Fibroblast of skin of left quadriceps (primary cell): ENCODE results near the gene AGBL3.

ENCODE experiments used
- DNase-seq, 2 experiments: peaks; one replicate each; pipeline ENCODE4 v3.0.0-alpha.2; 2013; ENCODE audit warnings: low read depth in 2 of 2

The AGBL3 gene

DNA sequence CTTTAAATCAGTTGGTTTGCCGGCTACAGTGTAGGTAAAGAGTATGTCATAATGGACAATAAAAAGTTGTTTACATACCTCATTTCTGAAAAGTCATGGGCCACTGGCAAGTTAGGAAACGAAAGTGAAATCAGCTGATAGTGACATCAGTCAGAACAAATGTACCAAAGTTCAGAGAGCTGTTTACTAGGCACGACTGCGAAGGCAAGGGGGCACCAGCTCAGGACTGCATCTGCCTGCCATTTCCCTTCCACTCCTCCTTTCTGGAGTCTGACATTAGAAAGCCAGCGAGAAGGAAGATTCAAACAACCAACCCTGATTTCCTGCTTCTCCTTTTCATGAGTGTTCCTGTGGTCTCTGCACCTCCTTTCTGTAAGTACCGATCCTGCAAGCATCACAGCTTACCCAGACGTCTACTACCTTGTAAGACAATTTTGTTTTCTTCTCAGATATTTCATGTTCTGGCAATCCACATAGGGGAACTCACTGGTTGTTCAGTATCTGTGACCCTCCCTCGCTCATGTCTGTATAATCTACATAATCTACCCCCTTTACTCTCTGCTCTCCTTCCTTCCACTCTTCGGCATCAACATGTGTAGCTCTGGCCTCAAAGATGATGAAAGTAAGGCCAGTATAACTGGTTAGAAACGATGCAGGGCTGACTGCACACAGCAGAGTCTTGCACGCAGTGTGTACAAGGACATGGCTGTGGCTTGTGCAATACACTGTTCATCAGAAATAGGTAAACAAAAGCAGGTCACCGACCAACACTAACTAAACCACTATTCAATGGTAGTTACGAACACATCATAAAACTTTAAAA, 161.8 kb downstream of the AGBL3 start, which contains the start of gene TMEM140:
Gene TMEM140, plus strand, starts transcription at position 174 of the 823 bp plus-strand sequence. CDS start 16,370 bp downstream, outside the sequence.
- DNase-seq, result no peak

DNA sequence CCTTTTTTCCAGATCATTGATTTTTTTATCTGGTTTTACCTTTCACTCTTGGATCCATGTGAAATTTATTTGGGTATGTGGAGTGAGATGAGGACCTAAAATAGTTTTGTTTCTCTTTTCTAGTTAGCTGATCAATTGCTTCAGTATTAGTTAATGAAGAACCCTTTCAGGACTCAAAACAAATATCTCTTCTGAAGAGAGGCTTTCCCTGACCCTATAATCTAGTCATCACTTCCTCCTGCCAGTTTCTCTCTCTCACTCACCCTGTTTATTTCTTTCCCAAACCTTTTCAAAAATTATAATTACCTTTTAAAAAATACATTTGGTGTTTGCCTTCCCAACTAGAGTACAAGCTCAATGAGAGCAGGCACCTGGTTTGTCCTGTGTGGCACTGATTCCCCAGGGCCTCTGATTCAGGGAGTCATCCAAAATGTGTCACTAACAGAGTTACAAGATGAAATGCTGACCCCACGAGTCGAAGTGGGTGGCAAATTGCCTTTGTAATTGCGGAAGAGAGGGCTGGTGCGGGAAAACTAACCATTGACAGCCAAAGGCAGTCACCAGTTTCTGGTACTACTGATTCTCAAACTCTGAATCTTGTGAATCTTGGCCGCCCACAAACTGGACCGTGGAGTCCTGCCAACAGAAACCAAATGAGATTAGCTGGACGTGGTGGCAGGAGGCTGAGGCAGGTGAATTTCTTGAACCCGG, 163.9 kb downstream of the AGBL3 start:
- DNase-seq, result no peak

DNA sequence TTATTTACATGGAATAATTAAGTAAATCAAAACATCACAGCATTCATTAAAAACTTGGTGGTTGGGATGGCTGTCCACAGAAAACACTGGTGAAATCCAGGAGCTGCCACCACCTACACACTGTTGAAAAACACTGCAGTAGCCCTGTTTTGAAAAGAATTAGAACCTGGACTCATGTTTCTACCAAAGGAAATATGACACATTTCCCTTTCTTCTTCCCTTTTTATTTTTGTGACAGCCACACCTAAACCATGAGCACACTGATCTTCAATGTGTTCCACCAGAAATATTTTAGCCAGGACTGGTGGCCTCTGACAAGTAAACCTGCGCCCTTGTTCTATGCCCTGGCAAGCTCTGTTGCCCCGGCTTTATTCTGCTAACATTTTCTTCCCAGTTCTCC, 164.8 kb downstream of the AGBL3 start:
- DNase-seq, result no peak

DNA sequence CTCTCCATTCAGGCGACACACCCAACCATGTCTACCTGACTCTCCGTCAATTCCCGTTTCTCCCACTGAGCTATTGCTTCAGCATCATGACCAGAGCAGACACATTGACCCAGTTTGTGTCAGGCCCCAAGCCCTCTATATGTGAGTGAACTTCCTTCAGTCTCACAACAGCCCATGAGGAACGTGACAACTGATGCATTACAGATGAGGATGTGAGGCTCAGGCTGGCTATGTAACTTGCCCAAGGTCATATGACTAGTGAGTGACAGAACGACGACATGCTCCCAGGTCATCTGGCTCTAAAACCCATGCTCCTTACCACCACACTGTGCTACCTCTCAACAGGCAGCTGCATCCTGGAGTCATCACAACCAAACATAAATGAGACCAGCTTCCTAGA, 165.2 kb downstream of the AGBL3 start:
- no peak for DNase-seq

DNA sequence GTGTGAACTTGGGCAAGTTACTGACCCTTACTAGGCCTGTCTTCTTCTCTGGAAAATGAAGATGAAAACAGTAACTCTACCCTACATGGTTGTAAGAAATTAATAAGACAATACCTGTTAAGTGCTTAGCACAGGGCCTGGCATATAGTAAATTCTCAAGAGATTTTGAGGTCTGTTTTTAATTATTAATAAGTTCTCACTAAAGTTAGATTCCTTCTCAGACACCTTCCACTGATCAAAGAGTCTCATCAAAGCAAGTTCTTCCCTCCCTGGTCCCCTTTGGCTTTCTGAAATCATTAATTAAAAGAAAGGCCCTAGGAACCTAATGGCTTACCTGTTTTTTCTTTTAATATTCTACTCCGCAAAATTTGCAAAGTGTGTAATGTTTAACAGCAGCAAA, 166.1 kb downstream of the AGBL3 start:
- no peak for DNase-seq

DNA sequence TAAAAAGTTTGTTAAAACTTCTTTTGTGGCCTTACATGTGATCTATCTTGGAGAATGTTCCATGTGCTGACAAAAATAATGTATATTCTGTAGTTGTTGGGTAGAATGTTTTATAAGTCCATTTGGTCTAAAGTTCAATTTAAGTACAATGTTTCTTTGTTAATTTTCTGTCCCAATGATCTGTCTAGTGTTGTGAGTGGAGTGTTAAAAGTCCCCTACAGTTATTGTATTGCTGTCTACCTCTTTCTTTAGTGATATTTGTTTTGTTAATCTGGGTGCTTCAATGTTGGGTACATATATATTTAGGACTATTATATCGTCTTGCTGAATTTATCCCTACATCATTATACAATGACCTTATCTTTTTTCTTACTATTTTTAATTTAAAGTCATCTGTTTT, 168.4 kb downstream of the AGBL3 start:
- no peak for DNase-seq

DNA sequence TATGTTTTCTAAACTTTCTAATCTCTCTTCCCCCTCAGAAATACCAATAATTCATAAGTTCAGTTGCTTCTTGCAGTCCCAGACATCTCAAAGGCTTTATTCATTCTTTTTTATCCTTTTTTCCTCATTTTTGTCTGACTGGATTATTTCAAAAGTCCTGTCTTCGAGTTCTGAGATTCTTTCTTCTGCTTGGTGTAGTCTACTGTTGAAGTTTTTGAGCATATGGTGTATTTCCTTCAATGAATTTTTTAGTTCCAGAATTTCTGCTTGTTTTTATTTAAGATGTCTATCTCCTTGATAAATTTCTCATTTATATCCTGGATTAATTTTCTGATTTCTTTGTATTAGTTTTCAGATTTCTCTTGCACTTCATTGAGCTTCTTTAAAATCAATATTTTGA, 170.0 kb downstream of the AGBL3 start:
- DNase-seq, result no peak

DNA sequence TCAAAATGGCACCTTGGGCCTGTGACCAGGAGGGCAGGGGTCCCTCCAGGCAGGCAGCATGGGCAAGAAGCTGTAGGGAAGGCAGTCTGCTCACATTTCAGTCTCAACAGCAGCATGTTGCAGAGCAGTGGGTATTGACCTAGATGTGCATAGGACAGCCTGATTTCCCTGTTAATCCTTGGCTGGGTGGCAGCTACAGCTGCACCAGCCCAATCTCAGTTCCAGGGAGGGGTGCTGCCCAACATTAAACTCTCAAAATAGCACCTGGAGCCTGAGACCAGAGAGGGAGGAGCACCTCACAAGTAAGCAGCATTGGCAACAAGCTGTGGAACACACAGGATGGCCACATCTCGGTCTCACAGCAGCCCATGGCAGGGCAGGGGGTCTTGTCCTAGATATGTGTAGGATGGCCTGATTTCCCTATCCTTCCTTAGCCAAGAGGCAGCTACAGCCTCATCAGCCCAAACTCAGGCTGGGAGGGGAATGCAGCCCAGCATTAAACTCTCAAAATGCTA, 171.9 kb downstream of the AGBL3 start:
- DNase-seq, result no peak

DNA sequence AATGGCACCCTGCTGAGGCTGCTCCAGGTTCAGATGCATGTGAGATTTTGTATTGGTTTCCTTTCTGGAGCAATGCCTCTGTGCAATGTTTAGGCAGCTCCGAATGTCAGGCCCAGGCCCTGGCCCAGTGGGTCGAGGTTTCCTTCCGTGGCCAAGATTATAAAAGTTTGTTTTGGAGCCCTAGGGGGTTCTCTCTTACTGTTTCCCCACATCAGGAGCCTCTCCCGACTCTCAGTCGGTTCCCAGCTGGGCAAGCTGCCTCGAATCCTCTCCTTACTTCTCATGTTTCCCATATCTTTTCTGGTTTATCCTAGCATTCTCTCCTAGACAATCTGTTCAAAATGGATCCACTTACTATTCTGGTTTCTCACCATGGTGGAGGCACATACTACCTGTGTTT, 172.6 kb downstream of the AGBL3 start:
- no peak for DNase-seq

DNA sequence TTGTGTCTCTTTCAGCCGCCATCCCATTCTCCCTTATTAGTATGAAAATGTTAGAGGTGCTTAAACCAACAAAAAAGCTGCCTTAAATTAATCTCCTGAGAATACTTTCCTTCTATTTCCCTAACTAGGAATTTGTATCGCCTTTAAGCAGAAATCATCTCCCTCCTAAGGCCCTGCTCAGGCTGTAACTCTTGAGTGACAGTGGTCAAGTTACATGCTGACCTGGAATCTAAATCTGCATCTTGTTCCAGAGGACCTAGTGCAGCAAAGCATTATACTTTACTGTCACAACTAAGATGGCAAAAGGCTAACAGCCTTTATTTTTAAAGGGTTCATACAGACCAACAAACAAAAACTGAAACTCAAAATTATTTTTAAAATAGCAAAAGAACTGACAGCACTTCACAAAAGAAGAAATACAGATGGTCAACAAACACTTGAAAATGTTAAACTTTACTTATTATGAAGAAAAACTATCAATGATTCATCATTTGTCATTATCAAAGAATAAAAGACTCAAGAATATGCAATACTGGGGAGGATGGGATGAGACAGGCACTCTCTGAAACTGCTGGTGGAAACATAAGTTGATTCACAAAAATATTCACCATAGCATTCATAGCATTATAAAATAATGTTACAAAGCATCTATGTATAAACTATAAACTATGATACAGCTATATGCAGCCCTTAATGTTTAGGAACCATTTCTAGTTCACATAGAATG, 173.2 kb downstream of the AGBL3 start:
- DNase-seq, result no peak

DNA sequence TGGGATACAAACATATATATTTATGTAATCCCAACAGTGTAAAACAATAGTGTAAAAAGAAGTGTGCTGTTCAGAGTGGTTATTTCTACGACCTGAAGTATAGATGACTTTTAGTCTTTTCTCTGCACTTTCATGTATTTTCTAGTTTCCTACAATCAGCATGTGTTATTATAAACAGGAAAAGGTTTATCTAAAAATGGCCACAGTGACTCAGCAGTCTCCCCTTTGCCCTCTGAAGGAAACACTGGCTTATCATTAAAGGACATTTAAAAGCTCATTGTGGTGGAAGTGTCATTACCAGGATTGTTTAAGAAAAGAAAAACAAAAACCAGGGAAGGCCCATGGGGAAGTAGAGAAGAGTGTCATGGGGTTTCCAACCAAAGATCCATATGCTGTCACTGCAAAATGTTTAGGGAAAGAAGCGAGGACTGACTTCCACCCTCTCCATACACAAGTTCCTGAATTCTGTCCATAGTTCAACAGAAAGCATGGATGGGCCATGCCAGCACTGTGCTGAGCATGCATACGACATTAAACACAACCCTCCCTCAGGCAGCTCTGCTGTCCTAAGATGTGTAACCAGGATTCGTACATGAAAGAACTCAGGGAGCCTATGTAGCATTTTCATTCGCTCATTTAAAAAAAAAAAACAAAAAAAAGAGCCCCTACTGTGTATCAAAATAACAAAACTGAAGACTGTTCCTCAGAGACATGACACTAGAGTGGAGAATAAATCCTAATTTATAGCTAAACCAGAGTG, 174.0 kb downstream of the AGBL3 start:
- DNase-seq, result no peak

DNA sequence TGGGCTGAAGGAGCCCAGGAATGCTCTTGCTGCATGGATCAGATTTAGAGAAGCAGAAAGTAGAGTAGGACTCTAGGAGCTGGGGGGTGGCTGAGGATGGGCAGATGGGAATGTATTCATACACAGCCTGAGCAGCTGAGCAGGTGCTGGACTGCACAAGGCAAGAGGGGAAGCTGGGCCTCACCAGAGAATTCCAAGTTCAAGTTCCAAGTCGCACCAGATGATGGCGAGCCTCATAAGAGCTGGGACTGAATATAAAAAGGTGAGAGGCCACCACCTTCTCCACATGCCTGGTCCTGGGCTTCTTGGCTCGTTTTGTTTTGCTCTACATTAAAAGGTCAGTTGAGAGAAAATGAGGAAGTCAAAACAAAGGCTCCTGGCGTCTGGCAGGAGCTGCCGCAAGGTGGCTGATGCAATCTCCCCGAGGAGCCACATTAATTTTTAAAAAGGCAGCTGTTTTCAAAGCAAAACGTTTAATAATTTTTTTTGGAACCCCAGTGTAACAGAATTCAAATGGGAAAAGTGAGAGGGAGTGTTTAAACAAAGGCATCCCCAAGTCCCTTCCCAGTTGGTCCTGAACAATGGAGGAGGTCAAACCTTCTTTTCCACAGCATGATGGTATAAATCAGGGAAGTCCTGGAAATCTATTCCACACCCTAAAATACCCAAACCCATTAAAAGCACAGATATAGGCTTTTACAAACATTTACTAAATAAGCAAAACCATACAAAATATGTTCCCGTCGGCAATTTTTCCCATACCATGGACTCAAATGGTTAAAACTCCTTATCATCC, 174.7 kb downstream of the AGBL3 start:
- no peak for DNase-seq

DNA sequence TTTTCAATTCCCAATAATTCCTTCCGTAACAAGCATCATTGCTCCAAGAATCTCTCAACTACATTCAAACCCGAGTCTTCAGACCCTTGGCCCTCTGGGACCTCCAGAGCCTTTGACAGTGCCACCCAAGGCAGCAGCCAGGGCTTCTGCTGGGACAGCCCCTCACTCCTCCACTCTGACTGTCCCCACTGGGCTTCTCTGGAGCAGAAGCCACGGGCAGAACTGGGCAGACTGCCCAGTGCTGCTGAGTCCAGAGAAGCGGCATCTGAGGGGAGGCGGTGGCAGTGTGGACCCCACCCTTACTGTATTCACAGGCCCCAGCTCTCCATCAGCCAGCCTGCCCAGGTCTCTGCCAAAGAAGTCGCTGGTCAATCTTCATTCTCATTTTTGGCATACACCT, 175.4 kb downstream of the AGBL3 start:
- DNase-seq, result no peak

DNA sequence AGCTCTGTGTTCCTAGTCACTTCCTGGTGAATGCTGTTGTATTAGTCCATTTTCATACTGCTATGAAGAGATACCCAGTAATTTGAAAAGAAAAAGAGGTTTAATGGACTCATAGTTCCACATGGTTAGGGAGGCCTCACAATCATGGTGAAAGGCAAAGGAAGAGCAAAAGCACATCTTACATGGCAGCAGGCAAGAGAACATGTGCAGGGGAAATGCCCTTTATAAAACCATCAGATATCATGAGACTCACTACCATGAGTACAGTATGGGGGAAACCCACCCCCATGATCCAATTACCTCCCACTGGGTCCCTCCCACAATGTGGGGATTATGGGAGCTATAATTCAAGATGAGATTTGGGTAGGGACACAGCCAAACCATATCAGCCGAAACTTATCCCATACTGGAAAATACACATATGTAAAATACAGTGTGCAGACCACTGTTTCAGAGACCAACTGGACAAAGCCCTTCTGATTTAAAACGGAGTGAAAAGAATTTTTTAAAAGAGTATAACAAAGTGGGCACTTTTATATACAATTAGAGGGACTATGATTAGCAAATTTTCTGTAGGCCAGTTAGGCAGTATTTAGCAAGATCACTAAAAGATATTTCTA, 176.2 kb downstream of the AGBL3 start:
- DNase-seq, result no peak

DNA sequence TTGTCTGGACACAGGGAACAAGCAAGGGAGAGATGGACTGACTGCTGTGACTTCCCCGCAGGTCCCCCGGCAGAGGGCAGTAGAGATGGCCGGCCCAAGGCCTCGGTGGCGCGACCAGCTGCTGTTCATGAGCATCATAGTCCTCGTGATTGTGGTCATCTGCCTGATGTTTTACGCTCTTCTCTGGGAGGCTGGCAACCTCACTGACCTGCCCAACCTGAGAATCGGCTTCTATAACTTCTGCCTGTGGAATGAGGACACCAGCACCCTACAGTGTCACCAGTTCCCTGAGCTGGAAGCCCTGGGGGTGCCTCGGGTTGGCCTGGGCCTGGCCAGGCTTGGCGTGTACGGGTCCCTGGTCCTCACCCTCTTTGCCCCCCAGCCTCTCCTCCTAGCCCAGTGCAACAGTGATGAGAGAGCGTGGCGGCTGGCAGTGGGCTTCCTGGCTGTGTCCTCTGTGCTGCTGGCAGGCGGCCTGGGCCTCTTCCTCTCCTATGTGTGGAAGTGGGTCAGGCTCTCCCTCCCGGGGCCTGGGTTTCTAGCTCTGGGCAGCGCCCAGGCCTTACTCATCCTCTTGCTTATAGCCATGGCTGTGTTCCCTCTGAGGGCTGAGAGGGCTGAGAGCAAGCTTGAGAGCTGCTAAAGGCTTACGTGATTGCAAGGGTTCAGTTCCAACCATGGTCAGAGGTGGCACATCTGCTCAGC, 178.2 kb downstream of the AGBL3 start:
- DNase-seq, result no peak

DNA sequence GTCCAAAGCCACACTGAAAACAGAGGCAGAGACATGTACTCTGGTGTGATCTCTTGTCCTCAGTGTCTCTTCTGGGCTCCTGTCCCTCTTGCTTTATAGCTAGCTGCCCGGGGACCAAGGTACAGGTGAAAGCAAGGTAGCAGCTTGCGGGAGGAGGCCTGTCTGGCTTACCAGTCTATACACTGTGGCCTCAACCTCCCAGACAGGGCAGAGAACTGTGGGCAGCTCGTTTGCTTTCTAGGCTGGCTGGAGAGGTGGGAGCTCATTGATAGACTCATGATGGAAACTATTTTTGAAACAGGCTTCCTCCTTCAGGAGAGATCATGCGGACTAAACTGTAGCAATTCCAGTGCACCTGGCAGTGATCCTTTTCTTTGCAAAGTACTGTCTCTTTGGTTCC, 179.6 kb downstream of the AGBL3 start:
- DNase-seq, result no peak

DNA sequence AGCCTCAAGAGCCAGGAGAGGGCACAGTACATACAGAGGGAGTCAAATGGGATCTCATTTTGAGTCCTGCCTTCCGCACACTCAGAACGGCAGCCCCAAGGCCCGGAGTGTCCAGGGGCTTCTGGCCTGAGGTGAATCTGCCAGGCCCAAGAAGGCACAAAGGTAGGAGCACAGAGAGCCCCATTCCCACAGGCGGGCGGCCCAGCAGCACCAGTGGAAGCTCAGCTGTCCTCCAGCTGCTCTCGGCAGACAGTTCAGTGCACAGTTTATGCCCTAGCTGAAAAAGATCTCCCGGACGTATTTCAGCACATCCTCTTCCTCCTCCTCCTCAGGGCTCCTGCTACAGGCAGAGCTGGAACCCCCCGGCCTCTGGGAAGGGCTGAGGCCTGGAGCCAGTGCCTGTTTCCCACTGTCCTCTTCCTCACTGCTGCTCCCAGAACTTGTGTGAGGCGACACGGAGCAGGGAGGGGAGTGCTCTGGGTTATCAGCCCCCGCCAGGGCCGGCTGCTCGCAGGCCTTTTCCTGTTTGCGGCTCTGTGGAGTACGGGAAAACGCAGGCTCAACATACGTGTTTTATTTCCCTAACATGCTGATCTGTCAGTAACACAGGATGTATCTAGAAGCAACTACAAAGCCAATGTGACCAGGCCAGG, 180.2 kb downstream of the AGBL3 start:
- no peak for DNase-seq

DNA sequence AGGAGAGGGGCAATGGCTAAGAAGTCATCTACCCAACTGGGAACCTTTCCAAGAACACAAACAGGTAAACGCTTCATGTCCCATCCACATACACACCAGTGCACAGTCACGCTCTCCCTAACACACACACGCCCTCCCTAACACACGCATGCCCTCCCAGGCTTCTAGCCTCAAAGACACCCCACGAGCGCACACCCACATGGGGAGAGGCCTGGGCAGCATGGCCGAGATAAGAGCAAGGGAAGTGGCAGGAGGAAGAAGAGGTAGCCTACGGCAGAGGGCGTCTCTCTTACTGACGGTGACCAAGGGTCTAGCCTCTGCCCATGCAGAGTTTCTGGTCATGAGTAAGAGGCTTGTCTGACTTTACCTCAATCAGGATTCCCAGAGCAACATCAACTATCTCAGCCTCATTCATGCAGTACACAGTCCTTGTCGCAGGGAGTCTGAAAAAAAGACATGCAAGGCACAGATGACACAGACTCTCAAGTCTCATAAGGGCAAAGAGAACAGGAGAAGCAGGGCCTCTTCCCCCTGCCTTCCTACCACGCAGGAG, 181.1 kb downstream of the AGBL3 start:
- no peak for DNase-seq

DNA sequence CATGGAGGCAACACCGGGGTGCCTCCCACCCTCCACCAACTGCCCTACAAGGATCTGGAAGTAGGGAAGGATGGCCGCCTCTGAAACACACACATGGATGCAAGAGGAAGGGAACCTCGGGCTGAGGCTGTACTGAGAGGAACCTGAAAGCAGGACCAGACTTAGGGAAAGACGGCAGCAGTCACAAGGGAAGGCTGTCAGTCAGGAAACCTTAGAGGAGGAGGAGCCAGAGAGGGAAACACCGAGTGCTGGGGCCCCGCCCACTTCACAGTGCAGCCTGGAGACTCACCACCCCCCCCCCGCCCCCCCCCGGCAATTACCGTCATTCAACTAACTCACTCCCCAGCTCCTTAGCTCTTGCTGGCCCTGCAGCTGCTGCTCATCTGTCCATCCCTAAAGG, 181.7 kb downstream of the AGBL3 start:
- DNase-seq, result no peak
